ENCODE data around the gene MAPK1.

DNA sequence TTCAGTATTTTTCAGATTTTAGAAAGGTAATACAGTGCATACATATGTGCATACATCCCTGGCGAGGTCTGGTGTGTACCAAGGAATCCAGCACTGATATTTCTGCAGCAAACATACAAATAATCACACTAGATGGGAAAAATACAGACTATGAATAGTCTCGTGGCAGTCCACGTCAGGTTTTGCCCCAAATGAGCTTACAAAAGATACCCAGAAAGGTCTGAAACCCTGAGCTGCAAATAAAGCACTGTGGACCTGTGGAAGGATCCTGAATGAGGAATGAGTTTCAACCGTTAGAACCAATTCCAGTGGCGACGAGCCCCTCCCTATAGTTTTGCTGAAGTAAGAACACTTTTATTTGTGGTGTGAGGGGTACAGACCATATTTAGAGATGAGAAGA is 24.5 kb downstream of the MAPK1 start:
- TF ChIP-seq POLR2A (IDR thresholded peaks at IDR 0.05) = no peak
- TF ChIP-seq, protein P1, sequence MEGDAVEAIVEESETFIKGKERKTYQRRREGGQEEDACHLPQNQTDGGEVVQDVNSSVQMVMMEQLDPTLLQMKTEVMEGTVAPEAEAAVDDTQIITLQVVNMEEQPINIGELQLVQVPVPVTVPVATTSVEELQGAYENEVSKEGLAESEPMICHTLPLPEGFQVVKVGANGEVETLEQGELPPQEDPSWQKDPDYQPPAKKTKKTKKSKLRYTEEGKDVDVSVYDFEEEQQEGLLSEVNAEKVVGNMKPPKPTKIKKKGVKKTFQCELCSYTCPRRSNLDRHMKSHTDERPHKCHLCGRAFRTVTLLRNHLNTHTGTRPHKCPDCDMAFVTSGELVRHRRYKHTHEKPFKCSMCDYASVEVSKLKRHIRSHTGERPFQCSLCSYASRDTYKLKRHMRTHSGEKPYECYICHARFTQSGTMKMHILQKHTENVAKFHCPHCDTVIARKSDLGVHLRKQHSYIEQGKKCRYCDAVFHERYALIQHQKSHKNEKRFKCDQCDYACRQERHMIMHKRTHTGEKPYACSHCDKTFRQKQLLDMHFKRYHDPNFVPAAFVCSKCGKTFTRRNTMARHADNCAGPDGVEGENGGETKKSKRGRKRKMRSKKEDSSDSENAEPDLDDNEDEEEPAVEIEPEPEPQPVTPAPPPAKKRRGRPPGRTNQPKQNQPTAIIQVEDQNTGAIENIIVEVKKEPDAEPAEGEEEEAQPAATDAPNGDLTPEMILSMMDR (IDR thresholded peaks at IDR 0.05) = no peak

All from uterus (tissue), 2 donors.